ENCODE measurements around the gene TENT5C.

The TENT5C gene

DNA sequence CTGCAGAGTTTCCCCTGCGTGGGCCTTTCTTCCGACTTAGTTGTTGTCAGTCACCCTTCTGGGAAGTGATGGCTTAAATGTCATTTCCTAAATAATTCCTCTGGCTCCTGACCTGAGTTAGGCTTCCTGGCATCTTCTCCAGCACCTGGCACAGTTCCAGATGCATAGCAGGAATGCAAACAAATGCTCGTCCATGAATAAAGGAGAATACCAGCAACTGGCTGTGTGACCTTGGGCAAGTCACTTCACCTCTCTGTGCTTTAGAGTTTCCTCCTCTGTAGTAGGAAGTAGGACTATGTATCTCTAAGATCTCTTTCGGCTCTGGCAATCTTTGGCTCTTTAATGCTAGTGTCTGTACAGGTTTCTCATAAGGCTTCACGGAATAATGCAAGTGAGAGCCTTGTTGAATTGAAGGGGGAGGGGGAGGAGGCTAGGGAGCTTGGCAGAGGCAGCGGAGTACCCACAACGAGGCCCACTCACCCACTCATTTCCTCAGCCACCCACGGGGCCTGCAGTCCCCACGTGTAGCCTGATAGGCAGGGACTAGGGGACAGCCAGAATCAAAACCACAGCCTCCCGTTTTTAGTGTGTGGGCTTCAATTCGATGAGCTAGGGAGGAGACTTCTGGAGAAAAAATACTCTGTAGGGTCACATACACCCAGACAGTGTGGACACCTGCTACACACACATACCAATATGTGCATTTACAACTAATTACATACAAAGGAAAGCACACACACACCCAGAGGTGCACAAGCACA lies 48.1 kb downstream of the TENT5C start:
- in situ Hi-C loops (cut with MboI; ENCODE audit: low sequenced_read_pairs) = no loop called here

DNA sequence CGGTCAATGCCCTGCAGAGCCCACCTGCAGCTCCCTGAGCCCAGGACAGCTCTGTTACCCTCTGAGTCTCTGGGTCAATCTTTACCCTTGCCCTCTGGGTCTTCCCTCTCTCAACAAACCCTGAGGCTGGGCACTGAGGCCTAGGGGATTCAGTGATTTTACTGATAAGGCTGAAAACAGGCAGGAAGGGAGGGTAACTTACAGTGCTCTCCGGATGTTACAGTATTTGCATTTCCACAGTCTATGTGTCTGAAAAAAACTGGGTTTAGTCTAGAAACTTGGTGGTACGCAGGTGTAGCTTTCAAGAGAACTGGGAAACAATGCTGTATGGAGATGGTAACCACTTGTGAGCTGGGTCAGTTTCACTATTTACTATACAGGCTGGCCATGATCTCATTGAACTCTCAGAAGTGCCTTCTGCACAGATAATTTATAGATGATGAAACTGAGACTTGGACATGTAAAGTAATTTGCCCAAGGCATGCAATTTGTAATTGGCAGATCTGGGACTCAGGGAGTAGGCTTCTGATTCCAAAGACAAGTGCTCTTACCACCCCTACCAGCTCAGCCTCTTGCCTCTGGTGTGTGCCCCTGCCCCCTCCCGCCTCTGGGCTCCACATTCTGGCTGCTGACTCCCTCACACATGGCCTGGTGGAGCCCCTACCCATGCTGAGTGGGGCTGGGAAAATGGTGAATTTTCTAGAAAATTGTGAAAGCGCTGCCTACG lies 48.8 kb downstream of the TENT5C start:
- in situ Hi-C loops (cut with MboI; ENCODE audit: low sequenced_read_pairs) = no loop called here

DNA sequence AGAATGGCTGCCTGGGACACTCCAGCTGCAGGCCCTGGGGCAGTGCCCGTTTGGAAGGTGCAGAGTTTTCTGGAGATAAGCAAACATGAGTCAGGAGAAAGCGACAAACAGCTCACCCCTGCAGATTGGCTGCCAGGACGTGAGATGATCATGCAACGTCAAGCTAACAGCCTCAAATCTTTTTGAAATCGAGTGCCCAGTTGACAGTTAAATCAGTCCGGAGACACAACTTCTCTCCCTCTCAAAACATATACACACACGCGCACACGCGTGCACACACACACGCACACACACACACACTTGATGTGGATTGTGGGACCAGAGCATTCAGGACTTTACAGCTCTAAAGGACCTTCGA lies 49.4 kb downstream of the TENT5C start:
- in situ Hi-C loops (cut with MboI; ENCODE audit: low sequenced_read_pairs) = no loop called here

DNA sequence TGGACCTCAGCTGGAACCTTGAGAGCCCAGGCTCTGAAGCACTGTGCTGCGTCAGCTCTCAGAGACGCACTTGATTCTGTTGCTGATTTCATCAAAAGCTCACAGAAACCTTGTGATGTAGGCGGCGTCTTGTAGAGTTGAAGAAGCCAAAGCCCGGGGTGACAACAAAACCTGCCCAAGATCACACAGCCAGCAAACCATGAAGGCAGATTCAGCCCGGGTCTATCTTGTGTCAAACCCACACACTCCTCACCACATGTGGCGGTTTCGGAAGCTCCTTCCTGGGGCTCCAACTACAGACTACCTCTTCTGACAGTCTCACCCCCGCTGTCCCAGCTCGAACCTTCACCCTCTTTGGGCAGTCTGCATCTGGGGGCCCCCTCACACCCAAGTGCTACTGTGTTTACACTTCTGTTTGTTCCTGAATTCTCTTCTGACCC lies 50.4 kb downstream of the TENT5C start:
- in situ Hi-C loops (cut with MboI; ENCODE audit: low sequenced_read_pairs) = no loop called here

DNA sequence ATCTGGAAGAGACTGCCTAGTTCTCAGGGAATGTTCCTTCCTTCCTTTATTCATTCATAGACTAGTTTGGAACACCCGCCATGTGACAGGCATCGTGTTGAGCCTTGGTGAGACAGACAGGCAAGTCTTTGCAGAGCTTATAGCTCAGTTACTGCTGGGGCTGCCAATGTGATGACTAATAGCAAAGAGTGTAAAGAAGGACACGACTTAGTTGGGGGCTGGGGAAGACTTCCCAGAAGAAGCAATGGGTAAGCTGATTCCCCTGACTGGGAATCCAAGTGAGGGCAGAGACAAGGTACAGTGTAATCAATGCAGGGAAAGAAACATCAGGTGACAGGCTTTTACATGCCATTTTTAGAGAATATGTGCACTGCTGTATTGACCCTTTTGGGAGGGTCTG lies 51.2 kb downstream of the TENT5C start:
- in situ Hi-C loops (cut with MboI; ENCODE audit: low sequenced_read_pairs) = no loop called here

DNA sequence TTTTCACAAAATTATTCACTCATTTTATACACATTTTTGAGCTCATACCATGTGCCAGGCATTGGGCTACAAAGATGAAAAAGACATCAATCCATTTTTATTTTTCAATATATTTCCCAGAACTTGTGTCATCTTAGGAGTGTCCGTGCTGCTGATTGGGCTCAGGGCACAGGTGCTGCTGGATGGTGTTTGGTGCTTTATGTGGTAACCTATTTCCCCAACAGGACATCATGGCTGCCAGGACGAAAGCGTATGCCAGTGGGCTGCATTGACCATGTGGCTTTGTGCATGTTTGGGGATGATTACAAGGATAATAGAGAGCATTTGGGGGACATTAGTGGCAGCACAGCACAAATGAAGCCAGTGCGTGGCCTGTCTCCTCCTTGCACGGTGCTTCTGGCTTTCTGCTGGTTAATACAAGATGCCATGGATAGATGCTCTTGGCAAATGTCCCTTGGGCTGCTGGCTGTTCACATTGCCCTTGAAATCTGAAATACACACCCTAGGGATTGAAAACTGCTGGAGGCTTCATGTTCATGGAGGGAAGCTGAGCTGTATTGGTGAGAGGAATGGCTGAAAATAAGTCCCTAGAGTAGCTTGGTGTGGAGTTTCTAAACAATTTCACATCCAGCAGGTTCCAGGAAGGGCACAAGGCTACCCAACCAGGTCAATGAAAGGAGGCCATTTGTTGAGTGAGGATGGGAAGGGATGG lies 52.3 kb downstream of the TENT5C start:
- in situ Hi-C loops (cut with MboI; ENCODE audit: low sequenced_read_pairs) = no loop called here

DNA sequence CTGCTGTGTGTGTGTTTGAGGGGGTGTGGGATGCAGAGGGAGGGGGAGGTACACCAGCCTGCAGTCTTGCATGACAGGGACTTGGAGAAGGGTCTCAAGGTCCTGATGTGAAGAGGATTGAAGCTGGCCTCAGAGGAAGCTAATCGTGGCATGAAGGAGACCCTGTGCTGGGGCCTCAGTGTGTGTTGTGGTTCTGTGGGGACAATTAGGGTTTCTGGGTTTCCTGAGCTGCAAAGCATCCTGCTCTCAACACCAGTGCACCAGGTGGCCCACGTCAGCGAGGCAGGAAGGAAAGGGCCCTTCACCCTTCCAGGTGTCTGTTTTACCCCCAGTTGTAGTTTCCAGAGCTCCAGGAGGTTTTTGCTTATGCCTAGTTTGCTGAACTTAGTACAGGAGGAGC lies 52.8 kb downstream of the TENT5C start:
- in situ Hi-C loops (cut with MboI; ENCODE audit: low sequenced_read_pairs) = no loop called here

DNA sequence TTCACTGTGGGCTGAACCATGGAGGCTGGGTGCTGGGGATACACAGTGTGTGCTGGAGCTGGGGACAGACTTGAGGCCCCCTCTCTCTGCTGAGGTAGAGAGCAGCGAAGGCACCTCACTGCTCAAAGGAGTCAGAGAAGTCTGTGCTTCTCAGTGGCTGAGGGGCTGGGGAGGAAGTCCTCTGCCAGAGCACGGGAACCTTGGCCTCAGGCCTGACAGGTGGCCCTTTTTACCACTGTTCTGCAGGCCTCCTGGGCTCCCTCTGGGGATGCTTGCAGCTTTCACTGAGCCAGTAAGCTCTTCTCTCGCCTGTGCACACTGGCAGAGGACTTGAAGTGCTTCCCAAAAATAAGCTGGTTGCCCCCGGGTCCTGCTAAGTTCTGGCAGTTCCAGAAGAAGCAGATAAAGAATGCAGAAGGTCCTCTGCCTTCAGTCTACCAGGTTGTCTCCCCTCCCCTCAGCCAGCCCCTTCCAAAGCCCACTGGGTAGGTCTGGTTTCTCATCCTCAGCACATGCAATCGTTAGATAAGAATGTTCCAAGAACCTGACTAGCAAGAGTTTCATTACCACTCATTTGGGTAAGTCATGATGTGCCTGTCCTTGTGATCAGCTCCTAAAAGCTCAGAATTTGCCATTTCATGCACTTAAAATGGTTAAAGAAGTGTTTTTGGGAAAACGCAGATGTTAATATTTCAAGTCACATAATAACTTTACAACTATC lies 53.9 kb downstream of the TENT5C start:
- in situ Hi-C loops (cut with MboI; ENCODE audit: low sequenced_read_pairs) = no loop called here

DNA sequence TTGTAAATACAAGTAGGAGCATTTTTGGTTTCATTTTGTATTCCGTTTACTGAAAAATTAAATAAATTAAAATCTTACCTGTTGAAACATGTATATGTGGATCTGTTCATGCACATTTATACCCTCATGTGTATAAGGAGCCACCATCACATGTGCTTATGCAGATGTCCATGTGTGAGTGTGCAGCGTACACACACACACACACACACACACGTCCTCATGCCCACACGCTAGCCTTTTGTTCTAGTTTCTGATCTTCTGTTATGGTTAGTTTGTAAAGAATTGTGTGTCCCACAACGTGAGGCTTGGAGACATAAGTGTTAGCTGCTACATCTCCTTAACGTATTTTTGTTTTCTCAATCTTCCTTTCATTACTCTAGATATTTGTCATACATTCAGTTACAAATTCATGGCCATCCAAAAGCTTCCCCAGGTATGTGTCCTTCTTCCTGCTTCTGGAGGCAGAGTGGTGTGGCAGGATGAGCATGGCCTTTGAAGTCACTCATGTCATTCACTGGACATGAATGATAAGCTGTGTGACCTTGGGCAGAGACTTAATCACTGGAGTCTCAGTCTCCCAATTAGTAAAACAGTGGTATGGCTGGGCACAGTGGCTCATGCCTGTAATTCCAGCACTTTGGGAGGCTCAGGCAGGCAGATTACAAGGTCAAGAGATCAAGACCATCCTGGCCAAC lies 54.6 kb downstream of the TENT5C start:
- in situ Hi-C loops (cut with MboI; ENCODE audit: low sequenced_read_pairs) = no loop called here

DNA sequence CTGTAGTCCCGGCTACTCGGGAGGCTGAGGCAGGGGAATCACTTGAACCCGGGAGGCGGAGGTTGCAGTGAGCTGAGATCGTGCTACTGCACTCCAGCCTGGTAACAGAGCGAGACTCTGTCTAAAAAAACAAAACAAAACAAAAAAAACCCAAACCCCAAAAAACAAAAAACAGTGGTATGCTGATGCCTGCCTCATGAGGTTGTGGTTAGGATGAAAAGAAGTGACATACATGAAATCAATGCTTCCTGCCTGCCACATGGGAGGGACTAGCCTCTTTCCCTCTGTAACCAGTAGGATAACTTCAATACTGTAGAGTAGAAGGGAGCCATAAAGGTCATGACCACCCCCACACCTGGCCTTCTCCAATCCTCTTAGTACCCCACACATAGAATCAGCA lies 55.2 kb downstream of the TENT5C start:
- in situ Hi-C loops (cut with MboI; ENCODE audit: low sequenced_read_pairs) = no loop called here

DNA sequence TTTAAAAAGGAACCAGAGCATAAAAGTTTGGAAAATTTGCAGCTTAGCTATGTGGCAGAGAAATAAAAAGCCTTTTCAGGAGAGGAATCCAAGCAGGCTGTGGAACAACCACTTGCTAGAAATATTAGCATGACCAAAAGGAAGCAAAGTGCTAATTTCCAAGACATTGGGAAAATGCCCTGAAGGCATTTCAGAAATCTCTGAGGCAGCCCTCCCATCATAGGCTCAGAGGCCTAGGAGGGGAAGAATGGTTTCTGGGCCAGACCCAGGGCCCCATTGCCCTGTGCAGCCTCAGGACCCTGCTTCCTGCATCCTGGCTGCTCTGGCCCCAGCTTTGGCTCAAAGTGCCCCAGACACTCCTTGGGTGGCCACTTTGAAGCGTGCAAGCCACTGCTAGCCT lies 56.8 kb downstream of the TENT5C start:
- in situ Hi-C loops (cut with MboI; ENCODE audit: low sequenced_read_pairs) = no loop called here

DNA sequence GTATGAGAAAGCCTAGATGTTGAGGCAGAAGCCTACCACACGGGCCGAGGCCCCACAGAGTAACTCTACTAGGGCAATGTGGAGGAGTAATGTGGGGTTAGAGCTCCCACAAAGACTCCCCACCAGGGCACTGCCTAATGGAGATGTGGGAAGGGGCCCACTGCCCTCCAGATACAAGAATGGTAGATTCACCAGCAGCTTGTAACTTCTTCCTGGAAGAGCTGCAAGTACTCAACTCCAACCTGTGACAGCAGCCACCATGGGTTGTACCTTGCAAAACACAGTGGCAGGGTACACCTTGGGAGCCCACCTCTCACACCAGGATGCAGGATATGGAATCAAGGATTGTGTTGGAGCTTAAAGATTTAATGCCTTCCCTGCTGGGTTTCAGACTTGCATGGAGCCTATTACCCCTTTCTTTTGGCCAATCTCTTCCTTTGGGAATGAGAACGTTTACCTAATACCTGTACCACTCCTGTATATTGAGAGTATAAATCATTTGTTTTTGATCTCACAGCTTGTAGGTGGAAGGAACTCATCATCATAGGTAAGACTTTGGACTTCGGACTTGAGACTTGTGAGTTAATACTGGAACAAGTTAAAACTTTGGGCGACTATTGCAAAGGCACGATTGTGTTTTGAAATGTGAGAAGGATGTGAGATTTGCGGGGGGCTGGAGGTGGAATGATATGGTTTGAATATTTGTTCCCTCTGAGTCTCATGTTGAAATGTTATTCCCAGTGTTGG lies 57.5 kb downstream of the TENT5C start:
- in situ Hi-C loops (cut with MboI; ENCODE audit: low sequenced_read_pairs) = no loop called here

DNA sequence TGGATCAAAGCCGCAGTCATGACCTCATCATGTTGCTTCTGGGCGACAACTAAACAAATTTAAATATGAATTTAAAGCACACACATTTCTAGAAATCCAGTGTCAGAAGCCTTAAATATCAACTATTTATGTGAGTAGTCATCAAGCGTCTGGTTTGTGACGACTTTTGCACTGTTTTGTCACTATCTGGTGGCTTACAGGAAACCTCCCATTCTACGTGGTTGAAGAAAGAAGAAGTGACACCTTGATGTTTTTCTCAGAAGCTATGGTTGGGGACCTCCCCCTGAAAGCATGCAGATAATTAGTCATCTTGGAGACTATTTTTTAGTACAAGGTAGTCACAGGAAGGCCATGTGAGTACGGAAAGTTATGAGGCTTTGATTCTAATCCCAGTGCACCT lies 58.5 kb downstream of the TENT5C start:
- in situ Hi-C loops (cut with MboI; ENCODE audit: low sequenced_read_pairs) = no loop called here

DNA sequence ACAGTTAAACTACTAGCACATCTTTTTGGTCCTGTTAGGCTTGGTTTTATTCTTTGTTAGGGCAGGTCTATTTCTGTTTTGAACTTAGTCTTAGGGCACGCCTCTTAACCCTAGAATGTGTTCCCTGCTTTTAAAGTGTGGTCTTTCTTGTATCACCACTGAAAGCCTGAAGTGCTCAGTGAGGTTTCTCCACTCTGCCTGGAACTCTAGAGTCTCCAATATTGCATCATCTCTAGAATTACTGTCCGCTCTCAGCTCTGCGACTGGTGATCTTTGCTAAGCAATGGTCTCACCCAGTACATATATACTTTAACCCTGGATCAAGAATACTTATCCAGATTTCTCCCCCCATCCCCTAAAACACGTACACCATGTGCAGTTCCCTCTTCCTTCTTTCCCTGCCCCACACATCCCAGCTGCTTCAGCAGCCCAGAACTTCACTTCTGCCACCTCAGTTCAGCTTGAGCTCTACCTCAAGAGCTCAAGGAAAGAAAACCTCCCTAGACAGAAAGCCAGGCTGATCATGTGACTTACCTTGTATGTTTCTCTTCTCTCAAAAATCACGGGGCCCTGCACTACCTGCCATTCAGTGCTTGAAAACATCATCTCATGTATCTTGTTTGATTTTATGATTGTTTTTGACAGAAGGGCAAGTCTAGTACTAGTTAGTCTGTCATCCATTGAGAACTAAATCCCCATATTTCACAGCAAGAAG lies 59.9 kb downstream of the TENT5C start:
- in situ Hi-C loops (cut with MboI; ENCODE audit: low sequenced_read_pairs) = no loop called here

DNA sequence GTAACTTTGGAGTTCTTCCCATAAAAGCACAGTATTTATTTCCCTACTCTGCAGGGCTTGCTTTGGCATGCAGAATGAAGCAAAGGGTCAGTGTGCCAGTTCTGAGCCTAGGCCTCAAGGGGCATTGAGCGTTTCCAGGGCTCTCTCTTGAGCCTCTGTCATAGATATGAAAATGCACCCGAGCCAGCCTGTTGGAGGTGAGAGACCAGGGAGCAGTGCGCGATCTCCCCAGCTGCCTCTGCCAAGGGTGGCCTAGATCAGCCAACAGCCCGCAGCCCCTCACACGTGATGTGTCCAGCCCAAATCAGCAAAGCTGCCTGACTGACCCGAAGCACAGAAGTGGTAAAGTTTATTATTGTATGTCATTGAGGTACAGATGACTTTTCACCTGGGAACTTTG lies 63.7 kb downstream of the TENT5C start:
- in situ Hi-C loops (cut with MboI; ENCODE audit: low sequenced_read_pairs) = no loop called here

DNA sequence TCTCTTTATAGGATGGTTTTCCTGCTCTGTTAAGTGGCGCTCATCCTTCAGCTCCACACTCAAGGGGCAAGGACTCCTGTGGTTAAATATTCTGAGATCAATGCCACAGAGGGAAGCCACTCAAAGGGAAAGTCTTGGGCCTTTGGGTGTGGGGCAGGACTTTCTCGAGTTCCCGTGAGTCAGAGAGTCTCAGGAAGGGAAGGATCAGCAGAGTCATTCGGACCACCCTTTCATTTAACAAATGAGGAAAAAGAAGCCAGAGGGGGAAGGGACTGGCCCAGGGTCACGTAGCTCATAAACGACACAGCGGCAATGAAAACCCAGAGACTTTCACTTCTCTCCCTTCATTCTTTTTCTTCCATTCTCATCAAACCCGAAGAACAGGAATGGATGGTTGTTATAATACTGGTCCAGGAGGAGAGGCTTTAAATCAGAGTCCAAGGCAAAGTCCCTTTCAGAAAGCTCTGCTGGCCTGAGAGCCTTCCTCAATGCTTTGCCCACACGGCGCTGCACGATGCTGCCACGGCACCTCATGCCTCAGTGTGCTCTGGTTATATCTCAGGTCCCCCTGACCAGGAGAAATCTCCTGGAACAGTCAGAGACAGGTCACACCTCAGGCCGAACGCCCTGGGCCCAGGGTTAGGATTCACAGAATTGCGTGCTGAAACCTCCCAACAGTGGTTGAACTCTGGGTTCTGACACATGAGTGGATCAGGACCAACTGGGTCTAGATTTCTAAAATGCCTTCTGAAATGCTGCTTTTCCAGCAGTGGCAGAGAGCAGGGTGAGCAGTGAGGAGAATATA lies 65.3 kb downstream of the TENT5C start:
- in situ Hi-C loops (cut with MboI; ENCODE audit: low sequenced_read_pairs) = no loop called here

DNA sequence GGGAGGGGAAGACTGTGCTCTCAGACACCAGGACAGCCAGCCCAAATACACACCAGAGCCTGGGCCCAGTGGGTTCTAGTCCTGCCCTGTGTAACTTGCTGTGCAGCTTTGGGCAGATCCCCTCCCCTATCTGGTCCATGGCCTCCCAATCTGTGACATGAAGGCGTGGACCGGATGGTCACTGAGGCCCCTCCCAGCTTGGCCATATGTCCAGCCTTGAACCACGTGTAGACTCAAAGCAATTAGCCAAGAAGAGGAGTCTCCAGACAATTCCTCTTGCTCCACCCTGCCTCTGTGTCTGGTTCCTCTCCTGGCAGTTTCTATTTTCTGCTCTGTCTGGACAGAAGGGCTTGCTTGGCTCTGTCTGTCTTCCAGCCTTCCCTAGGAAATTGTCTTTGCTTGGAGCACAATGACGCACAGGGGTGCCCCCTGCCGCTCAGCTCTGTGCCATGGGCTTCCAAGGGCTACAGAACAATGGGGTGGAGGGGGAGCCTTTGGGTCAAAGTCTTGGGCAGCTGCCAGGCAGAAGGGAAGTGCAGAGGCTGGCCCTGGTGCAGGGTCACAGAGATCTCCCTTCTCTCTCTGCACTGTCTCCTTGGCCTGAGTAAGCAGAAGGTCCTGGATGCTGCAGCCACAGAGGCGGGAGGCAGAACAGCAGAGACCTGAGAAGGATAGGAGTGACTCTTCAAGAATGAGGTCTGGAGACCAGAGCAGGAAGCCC lies 66.1 kb downstream of the TENT5C start:
- in situ Hi-C loops (cut with MboI; ENCODE audit: low sequenced_read_pairs) = no loop called here

DNA sequence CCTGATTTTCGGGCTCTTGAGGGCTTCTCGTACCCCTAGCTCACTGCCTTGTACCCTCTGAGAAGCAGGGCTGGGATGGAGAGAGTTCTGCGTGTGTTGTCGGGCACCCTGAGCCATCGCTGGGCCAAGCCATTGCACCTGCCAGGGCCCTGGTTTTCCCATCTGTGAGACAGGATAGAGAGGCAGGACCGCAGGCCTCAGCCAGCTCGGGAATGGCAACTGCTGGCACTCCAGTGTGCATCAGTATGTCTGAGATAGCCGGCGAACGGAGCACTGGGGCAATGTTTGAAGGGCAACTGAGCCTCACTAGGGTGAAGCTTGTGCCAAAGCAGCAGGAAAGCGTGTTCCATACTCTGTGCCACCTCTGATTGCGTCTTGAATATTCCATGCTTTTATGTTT lies 66.9 kb downstream of the TENT5C start:
- in situ Hi-C loops (cut with MboI; ENCODE audit: low sequenced_read_pairs) = no loop called here
